ENCODE results near the gene CRKL. TPM values are rescaled to one million over a fixed set of nuclear protein-coding genes. Genes with fewer than 3 reads are reported as not detected.

Gene CRKL
- total and polyA plus RNA-seq, 3 donors from 2014 or later = 31.9 to 60.2 (median 47.5) TPM

- Histone ChIP-seq H3K36me3 (ENCODE audit: low read depth, missing control alignments) (no peaks in the 10 kb centered on the region), H3K27ac (no peak overlapping the region), H3K27me3 (no peaks in the 10 kb centered on the region), H3K4me1 (no peaks in the 10 kb centered on the region), H3K4me3 (no peak overlapping the region), H3K9me3 (no peaks in the 10 kb centered on the region)
- DNase-seq = no peak
- intact Hi-C loops (cut with DNase I; ENCODE audit: low total_unique reads) = no loop called here
- 72 to 87% methylated on average over 16 to 17 of the region's 21 CpGs for WGBS, 2 donors
- TF ChIP-seq POLR2A (IDR thresholded peaks at IDR 0.05) (no peak), CTCF (IDR thresholded peaks at IDR 0.05) (no peak)
These were observed 55.8 kb downstream of the CRKL start for GRCh38 chr22:20972933-20973577.

GRCh38 chr22:20973634-20974286 is 56.6 kb downstream of the CRKL start:
- Histone ChIP-seq H3K36me3 (ENCODE audit: low read depth, missing control alignments) (no peaks in the 10 kb centered on the region), H3K27me3 (no peaks in the 10 kb centered on the region), H3K9me3 (no peaks in the 10 kb centered on the region), H3K4me1 (no peaks in the 10 kb centered on the region), H3K27ac (no peak overlapping the region), H3K4me3 (no peak overlapping the region)
- TF ChIP-seq CTCF (IDR thresholded peaks at IDR 0.05) (no peak), POLR2A (IDR thresholded peaks at IDR 0.05) (no peak)
- 73 to 81% methylated on average over 11 to 21 of the region's 21 CpGs for WGBS, 2 donors
- no peak for DNase-seq
- intact Hi-C loops (cut with DNase I; ENCODE audit: low total_unique reads) = no loop called here

GRCh38 chr22:20974336-20974955 is 57.2 kb downstream of the CRKL start:
- intact Hi-C loops (cut with DNase I; ENCODE audit: low total_unique reads) = no loop called here
- no peaks in the 10 kb centered on the region for H3K27me3 ChIP-seq
- no peaks in the 10 kb centered on the region for H3K36me3 ChIP-seq (ENCODE audit: low read depth, missing control alignments)
- TF ChIP-seq POLR2A (IDR thresholded peaks at IDR 0.05) (no peak), CTCF (IDR thresholded peaks at IDR 0.05) (no peak)
- no peak for DNase-seq
- H3K4me3 ChIP-seq = no peak overlapping the region
- no peak overlapping the region for H3K27ac ChIP-seq
- H3K4me1 ChIP-seq = no peaks in the 10 kb centered on the region
- no peaks in the 10 kb centered on the region for H3K9me3 ChIP-seq
- 87 to 91% methylated on average over 14 to 16 of the region's 16 CpGs for WGBS, 2 donors

GRCh38 chr22:20975541-20976290 is 58.5 kb downstream of the CRKL start:
- Histone ChIP-seq H3K4me3 (no peak overlapping the region), H3K27me3 (no peaks in the 10 kb centered on the region), H3K9me3 (no peaks in the 10 kb centered on the region), H3K4me1 (peaks cover 4% of the 10 kb centered on the region), H3K27ac (no peak overlapping the region), H3K36me3 (ENCODE audit: low read depth, missing control alignments) (no peaks in the 10 kb centered on the region)
- intact Hi-C loops (cut with DNase I; ENCODE audit: low total_unique reads) = no loop called here
- no peak for TF ChIP-seq CTCF (IDR thresholded peaks at IDR 0.05)
- no peak for TF ChIP-seq POLR2A (IDR thresholded peaks at IDR 0.05)
- WGBS, 2 donors = 83 to 88% methylated on average over 12 to 14 of the region's 14 CpGs
- no peak for DNase-seq

All from testis (tissue), 3 donors.